Epithelial cell of proximal tubule (primary cell): ENCODE data around the gene DDX27. TPM values are rescaled to one million over a fixed set of nuclear protein-coding genes. Genes with fewer than 3 reads are reported as not detected.

Source experiments
- DNase-seq: peaks from one replicate; pipeline ENCODE4 v3.0.0-alpha.2; 2011; ENCODE audit warnings: low read depth
- H3K4me3 ChIP-seq: 2 replicates; pipeline ENCODE4 v1.5.1; 2011; ENCODE audit warnings: low read depth, mild to moderate bottlenecking, low read length
- total RNA-seq: library from RNA; depleted of rRNA; stranded (reverse); fragments of >200 nt; gene quantifications from 2 replicates; pipeline ENCODE4 v1.2.3, GENCODE V29; 2015
- TF ChIP-seq, protein P1 (sequence below): conservative IDR thresholded peaks from 2 replicates; pipeline ENCODE4 v1.5.1; 2012; ENCODE audit warnings: low read depth, mild to moderate bottlenecking, low read length

DDX27 gene
- total RNA-seq, 1 donor from 2014 or later, result 34.2 TPM

GRCh38 chr20:49233226-49233625, 14.0 kb downstream of the DDX27 start:
- DNase-seq, result no peak
- TF ChIP-seq, protein P1, sequence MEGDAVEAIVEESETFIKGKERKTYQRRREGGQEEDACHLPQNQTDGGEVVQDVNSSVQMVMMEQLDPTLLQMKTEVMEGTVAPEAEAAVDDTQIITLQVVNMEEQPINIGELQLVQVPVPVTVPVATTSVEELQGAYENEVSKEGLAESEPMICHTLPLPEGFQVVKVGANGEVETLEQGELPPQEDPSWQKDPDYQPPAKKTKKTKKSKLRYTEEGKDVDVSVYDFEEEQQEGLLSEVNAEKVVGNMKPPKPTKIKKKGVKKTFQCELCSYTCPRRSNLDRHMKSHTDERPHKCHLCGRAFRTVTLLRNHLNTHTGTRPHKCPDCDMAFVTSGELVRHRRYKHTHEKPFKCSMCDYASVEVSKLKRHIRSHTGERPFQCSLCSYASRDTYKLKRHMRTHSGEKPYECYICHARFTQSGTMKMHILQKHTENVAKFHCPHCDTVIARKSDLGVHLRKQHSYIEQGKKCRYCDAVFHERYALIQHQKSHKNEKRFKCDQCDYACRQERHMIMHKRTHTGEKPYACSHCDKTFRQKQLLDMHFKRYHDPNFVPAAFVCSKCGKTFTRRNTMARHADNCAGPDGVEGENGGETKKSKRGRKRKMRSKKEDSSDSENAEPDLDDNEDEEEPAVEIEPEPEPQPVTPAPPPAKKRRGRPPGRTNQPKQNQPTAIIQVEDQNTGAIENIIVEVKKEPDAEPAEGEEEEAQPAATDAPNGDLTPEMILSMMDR, result no peak
- H3K4me3 ChIP-seq, result no peak overlapping the region

DNA sequence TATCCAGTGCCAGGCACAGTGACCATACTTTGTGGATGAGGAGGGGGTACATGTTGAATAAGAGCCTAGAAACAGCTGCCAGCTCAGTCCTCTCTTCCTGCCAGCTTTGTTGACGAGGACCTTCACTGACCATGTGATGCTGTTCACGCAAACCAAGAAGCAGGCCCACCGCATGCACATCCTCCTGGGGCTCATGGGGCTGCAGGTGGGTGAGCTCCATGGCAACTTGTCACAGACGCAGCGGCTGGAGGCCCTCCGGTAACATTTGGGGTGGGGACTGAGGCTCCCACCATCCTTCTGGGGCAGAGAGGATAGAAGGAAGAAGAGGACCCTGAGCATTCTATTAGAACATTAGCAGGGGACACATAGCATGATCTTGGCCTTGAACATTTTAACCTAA, 15.6 kb downstream of the DDX27 start:
- no peak for DNase-seq
- H3K4me3 ChIP-seq, result no peak overlapping the region
- TF ChIP-seq, protein P1, result no peak

DNA sequence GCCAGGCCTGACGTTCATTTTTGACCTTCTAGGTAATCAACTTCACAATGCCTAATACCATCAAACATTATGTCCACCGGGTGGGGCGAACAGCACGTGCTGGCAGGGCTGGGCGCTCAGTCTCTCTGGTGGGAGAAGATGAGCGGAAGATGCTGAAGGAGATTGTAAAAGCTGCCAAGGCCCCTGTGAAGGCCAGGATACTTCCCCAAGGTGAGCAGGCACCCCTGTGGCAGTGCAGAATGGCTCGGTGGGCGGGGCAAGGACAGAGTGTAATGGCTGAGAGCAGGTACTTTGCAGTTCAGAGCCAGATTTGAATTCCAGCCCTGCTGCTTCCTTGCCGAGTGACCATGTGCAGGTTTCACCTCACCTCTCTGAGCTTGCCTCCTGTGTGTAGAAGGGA, 17.1 kb downstream of the DDX27 start:
- no peak overlapping the region for H3K4me3 ChIP-seq
- TF ChIP-seq, protein P1, result no peak
- no peak for DNase-seq

DNA sequence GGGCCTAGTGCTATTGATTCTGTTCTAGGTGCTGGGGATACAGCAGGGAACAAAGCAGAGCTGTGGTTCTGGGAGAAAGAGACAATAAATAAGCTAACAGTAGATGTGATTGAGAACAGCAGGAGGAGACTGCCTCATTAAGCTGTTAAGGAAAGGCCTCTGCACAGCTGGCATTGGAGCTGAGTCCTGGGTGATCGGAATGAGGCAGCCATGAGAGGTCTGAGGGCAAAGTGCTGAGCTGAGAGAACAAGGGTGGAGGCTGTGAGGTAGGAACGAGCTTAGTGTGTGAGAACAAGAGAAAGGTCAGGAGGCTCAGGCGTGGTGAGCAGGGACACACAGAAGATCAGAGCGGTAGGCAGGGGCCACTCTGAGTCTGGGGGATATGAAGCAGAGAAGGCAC, 18.3 kb downstream of the DDX27 start:
- DNase-seq, result no peak
- H3K4me3 ChIP-seq, result no peak overlapping the region
- TF ChIP-seq, protein P1, result no peak

DNA sequence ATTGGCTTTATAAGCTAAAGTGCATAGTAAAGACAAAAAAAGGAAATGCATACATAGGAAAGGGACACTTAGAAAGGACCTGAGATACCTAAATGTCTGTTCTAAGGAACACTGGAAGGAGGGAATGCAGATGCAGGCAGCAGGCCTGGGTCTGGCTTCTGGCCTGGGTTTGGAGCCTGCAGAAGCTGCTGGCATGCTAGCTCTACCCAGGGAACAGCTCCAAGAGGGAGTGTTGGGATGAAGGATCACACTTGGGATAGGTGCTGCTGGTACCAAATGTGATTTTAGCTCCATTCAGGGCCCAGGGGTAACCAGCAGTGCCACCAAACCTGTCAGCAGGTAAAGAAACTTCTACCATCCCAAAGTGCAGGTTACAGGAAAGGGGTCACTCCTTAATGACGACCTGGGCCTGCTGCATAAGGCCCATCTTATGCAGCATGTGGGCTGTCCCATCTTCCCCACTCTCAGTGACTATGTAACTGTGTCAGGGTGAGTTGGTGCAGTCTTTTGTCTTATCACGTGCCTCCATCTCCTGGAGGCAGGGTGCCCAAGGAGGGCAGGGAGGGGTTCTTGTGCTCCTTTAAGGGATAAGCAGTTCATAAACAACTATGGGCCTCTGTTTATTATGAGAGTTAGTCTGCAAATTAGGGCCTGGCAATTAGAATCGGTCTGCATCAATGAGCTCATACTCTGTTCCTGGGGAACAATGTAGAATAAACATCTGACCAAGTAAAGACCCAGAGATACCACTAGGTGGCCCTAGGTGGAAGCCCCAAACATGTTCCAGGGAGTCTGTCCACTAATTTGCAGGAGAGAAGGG, 26.9 kb downstream of the DDX27 start:
- DNase-seq, result no peak
- TF ChIP-seq, protein P1, result peak; percentile 78
- H3K4me3 ChIP-seq, result no peak overlapping the region

DNA sequence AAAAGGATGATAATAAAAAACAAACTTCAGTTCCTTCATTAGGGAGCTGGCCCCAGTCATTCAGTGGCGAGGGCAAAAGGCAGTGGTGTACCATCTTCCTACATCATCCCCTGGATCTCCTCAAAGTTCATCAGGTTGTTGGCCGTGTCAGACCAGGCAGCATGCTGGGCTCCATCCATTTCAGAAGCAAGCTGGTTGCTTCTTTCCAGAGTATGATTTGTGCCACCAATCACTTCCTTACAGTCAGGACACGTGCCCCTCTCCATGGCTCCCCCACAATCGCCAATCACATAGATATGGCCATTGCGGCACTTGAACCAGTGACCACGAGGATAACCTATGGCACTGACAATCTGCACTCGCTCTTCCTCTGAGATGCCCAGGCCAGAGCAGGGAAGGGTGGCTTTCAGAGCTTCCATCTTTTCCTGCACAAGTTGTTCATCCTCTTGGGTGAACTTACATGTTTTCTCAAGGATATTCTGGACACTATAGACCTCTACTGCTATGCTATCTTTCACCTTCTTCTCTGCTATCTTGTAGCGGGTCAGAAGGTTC, 28.0 kb downstream of the DDX27 start:
- H3K4me3 ChIP-seq, result no peak overlapping the region
- no peak for DNase-seq
- TF ChIP-seq, protein P1, result no peak

GRCh38 chr20:49247792-49248191, 28.6 kb downstream of the DDX27 start:
- H3K4me3 ChIP-seq, result no peak overlapping the region
- no peak for DNase-seq
- TF ChIP-seq, protein P1, result no peak
